HG03521 (cell line): ENCODE results near the gene PKD2.
"Not testable (repeated sequence)": the region's sequence is repeated elsewhere in the genome, so short reads cannot be mapped to it uniquely, and the experiment has no call there.

Experiments
- ATAC-seq: cut with Tn5 transposase; IDR thresholded peaks from one replicate; pipeline ENCODE4 v1.9.1; 2021; ENCODE audit warnings: mild to moderate bottlenecking, moderate library complexity; ENCODE audit not compliant: unreplicated experiment

PKD2 gene

GRCh38 chr4:87985887-87986200, 21.6 kb upstream of the PKD2 start:
- no peak for ATAC-seq

GRCh38 chr4:87986508-87986907, 20.9 kb upstream of the PKD2 start:
- ATAC-seq: no peak

GRCh38 chr4:87989765-87990164, 17.7 kb upstream of the PKD2 start:
- no peak for ATAC-seq

DNA sequence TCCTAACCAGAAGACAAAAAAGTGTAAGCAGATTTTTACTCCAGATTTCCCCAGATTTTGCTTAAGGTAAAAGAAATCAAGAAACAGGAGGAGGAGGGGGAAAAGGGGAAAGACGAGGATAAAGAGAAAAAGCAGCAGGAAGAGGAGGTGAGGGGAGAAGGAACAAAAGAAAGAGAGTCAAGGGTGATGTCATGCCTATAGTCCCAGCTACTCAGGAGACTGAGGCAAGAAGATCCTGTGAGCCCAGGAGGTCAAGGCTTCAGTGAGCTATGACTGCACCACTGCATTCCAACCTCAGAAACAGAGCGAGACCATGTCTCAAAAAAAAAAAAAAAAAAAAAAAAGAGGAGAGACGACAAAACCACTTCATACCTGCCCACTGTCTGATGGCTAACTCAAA, 12.0 kb upstream of the PKD2 start:
- no peak for ATAC-seq

- not testable (repeated sequence) for ATAC-seq
Measured at GRCh38 chr4:87999191-87999691, 8.2 kb upstream of the PKD2 start.

DNA sequence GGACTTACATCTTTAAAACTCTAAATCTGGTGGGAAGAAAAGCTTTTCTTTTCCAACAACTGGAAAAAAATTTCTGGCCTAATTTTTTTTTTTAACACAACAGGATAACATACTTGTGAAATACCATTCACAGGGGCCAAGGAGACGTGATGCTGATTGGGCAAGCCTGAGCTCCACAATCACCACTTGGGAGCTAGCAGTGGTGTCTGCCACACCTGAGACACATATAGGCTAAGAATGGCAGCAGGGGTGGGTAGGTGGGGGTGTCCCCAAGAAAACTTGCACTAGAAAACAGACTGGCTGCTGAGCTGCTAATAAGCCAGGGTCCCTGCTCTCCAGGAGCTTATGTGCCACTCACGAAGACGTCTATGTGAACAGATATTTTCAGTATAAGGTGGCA, 5.6 kb upstream of the PKD2 start:
- no peak for ATAC-seq

DNA sequence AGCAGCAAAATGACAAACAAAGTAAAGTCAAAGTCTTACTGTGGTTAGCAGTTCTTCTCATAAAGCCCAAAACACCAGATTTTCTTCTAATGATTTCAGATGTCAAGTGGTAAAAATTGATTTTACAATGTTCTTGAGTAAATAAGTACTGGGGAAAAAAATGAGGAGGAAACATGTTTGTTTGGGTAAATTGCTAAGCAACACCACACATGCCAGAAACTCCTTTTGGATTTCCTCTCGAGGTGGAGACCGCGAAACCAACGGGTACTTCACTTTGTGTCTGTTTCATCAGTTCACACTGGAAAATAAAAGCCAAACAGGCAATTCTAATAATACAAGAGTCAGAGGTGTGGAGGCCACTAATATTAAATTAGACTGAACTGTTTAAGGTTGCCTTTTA, 4.6 kb upstream of the PKD2 start:
- no peak for ATAC-seq

DNA sequence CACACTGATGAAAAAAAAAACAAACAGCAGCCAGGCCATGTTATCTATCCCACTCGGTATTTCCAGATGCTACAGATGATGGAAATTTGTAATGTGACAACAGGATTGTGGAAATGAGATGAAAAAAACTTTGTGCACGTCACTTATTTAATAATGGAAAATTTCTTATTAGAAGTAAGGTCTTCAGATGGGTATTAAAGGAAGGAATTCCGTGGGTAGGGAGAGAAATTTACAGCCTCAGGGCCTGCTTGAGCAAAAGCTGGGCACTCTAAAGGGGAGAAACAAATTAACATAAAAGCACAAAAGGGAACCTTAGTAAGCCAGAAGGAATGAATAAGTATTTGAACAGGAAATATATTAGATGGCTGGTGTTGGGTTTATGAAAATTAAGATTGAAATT, 4.2 kb upstream of the PKD2 start:
- no peak for ATAC-seq

DNA sequence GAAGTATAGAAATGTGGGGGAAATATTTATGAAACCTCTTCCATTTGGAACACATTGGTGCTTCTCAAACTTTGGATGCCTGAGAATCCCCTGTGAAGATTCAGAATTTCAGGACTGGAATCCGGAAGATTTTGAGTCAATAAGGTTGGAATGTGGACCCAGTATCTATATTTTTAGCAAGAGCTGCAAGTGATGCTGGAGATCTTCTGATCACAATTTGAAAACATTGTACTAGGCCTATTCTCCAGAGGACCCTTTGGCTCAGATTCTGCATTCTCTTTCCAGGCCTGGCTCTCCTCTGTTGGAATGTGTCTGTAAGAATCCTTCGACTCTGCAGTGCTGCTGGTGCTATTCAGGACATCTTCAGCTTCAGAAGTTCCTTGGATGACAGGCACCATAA, 2.4 kb upstream of the PKD2 start:
- ATAC-seq: no peak

GRCh38 chr4:88005946-88006345, 1.5 kb upstream of the PKD2 start:
- no peak for ATAC-seq

- ATAC-seq: no peak
Measured at GRCh38 chr4:88006956-88007303, 505 bp upstream of the PKD2 start.

GRCh38 chr4:88008122-88008742, 797 bp downstream of the PKD2 start:
- peak; percentile 36 for ATAC-seq

GRCh38 chr4:88008743-88009171, 1.3 kb downstream of the PKD2 start:
- ATAC-seq: no peak

GRCh38 chr4:88009871-88010270, 2.4 kb downstream of the PKD2 start:
- no peak for ATAC-seq

- no peak for ATAC-seq
Measured at GRCh38 chr4:88010966-88011365, 3.5 kb downstream of the PKD2 start.

DNA sequence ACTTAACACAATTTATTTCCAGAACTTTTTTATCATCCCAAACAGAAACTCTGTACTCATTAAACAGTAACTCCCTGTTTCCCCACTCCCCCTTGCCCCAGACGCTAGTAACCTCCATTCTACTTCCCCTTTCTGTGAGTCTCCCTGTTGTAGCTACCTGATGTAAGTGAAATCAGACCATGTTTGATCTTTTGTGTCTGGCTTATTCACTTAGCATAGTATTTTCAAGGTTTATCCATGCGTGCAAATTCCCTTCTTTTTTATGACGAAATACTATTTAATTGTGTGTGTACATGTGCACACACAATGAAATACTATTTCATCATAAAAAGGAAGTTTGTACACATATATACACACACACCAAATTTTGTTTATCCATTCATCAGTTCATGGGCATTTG, 5.2 kb downstream of the PKD2 start:
- ATAC-seq: peak; percentile 42

- ATAC-seq: no peak
Measured at GRCh38 chr4:88014386-88014905, 7.0 kb downstream of the PKD2 start.

- no peak for ATAC-seq
Measured at GRCh38 chr4:88015659-88016295, 8.3 kb downstream of the PKD2 start.

DNA sequence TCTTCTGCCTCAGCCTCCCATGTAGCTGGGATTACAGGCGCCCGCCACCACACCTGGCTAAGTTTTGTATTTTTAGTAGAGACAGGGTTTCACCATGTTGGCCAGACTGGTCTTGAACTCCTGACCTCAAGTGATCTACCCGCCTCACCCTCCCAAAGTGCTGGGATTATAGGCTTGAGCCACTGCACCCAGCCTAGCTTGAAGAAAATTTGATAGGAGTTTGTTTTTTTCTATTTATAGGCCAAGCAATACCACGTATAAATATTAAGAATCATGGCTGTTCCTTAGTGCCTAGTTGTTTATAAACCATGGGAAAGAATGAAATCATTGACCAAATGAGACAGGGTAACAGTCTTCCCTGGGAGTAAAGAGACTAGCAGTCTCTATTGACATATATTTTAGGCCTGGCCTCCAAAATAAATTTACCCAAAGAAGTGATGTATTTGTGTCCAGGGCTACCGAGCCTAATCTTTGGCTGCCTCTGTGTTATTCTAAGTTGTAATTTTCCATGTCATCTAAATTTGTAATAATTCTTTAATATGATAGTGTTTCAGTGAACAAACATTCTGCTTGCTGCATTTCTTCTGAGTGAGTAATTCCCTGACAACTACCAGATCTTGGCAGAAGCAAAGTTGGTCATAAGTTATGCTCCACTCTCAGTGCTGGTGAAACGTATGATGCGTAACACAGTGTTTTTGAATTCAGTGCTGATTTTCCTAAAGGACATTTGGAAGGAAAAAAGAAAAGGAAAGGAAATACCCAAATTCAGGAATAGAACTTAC, 10.3 kb downstream of the PKD2 start:
- ATAC-seq: no peak

- no peak for ATAC-seq
Measured at GRCh38 chr4:88018466-88018865, 11.0 kb downstream of the PKD2 start.

DNA sequence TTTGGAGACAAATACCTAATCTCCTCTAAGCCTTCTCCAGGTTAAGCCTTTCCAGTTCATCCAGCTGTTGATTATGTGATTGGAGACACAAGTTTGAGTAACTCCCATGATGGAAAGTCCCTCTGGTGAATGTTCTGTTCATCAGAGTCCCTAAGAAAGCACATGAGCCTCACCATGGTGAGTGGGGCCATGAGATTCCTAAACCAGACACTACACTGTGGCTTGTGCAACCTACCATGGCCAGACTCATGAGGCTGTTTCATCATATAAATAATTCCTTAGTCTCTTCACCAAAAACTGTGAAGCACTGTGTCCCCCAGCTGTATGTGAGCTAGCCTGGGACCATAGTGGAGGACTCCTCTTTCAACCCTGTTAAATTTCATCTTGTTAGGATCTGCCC, 14.4 kb downstream of the PKD2 start:
- ATAC-seq: no peak

GRCh38 chr4:88022289-88022688, 14.9 kb downstream of the PKD2 start:
- no peak for ATAC-seq
